Panc1 (cell line): ENCODE measurements around the gene SLC25A29. TPM values are rescaled to one million over a fixed set of nuclear protein-coding genes. Genes with fewer than 3 reads are reported as not detected.

ENCODE experiments used
- ATAC-seq: fragments of 200-7000 bp; cut with Tn5 transposase; 2 replicates; pipeline ENCODE4 v1.9.1; 2020; ENCODE audit warnings: mild to moderate bottlenecking, moderate library complexity
- BruUV-seq: library from RNA; stranded (reverse); fragments of 400-500 nt; replicated peaks from 2 replicates; lab custom pipeline; 2021; lab: Mats Ljungman, UMichigan
- CTCF ChIA-PET: fragments of 300-600 bp; sonication (Branson Sonifier 250); formaldehyde crosslinking; loops from one replicate; lab custom pipeline; 2022; ENCODE audit warnings: antibody characterized with exemption; lab: Charles Lee
- POLR2A ChIA-PET: fragments of 300-600 bp; sonication (Branson Sonifier 250); formaldehyde crosslinking; loops from one replicate; lab custom pipeline; 2022; ENCODE audit warnings: antibody characterized with exemption; lab: Charles Lee
- DNase-seq: peaks from one replicate; pipeline ENCODE4 v3.0.0-alpha.2; 2010; ENCODE audit warnings: low read depth, low spot score
- H3K27ac ChIP-seq: 2 replicates; pipeline ENCODE4 v1.5.1; 2011; ENCODE audit warnings: mild to moderate bottlenecking, low read length, inconsistent platforms
- H3K27me3 ChIP-seq: fragments of 200-500 bp; sonication (Bioruptor generic); 2 replicates; pipeline ENCODE4 v1.6.0; 2014; ENCODE audit warnings: low read length, inconsistent platforms; ENCODE audit not compliant: control insufficient read depth, insufficient read depth
- H3K36me3 ChIP-seq: fragments of 200-500 bp; sonication (Bioruptor generic); 2 replicates; pipeline ENCODE4 v1.5.1; 2014; ENCODE audit warnings: inconsistent platforms, mild to moderate bottlenecking, low read length, moderate library complexity; ENCODE audit not compliant: control insufficient read depth, insufficient read depth
- H3K4me1 ChIP-seq: 2 replicates; pipeline ENCODE4 v1.5.1; 2011; ENCODE audit warnings: inconsistent platforms, mild to moderate bottlenecking, low read length, moderate library complexity; ENCODE audit not compliant: control insufficient read depth, insufficient read depth
- H3K4me3 ChIP-seq, 2 experiments: 2 replicates each; pipeline ENCODE4 v1.5.1; 2011 to 2012; ENCODE audit warnings: low read depth in 2 of 2, low read length in 2 of 2, mild to moderate bottlenecking in 2 of 2, inconsistent platforms in 1 of 2, moderate library complexity in 1 of 2
- H3K9me3 ChIP-seq: fragments of 200-500 bp; sonication (Bioruptor generic); 2 replicates; pipeline ENCODE4 v1.5.1; 2014; ENCODE audit warnings: low read depth, mild to moderate bottlenecking, inconsistent platforms, low read length, moderate library complexity; ENCODE audit not compliant: control insufficient read depth, insufficient read depth
- CTCF ChIP-seq: fragments of 450-650 bp; IDR thresholded peaks from 2 replicates; pipeline ENCODE4 v1.5.1; 2017; ENCODE audit warnings: mild to moderate bottlenecking
- POLR2AphosphoS5 ChIP-seq: IDR thresholded peaks from 2 replicates; pipeline ENCODE4 v1.6.1; 2012; ENCODE audit warnings: mild to moderate bottlenecking, low read depth, low read length, moderate library complexity
- SIN3A ChIP-seq: IDR thresholded peaks from 2 replicates; pipeline ENCODE4 v1.6.1; 2012; ENCODE audit warnings: low read depth, mild to moderate bottlenecking, low read length, moderate library complexity, borderline replicate concordance; ENCODE audit not compliant: insufficient read depth
- TCF7L2 ChIP-seq: IDR thresholded peaks from 2 replicates; pipeline ENCODE4 v1.6.1; 2011; ENCODE audit warnings: mild to moderate bottlenecking, low read depth, low read length, inconsistent platforms
- in situ Hi-C: cut with HindIII; loops from 2 replicates; pipeline ENCODE4 v1.10.0; 2016; ENCODE audit warnings: low sequenced_read_pairs, low pct_unique_long_range_greater_than_20kb
- intact Hi-C: fragments of 100-400 bp; cut with micrococcal nuclease; formaldehyde crosslinking; loops from one replicate; pipeline ENCODE4 v1.10.0; 2022; ENCODE audit not compliant: unreplicated experiment
- total RNA-seq: library from RNA; stranded (reverse); gene quantifications from one replicate; pipeline ENCODE4 v1.2.1, GENCODE V29; 2021; ENCODE audit not compliant: unreplicated experiment
- TF ChIP-seq, protein P1 (sequence below), 2 experiments: IDR thresholded peaks; 2 replicates each; pipeline ENCODE4 v1.6.1; 2011 to 2012; ENCODE audit warnings: low read depth in 2 of 2, control low read depth in 1 of 2, low read length in 1 of 2, mild to moderate bottlenecking in 1 of 2, moderate library complexity in 1 of 2; ENCODE audit not compliant: insufficient read depth in 1 of 2

The SLC25A29 gene
- total RNA-seq, 1 experiment from 2014 or later, result 33.6 TPM

GRCh38 chr14:100327128-100327527, 20.9 kb upstream of the SLC25A29 start:
- intact Hi-C loops (no loop called here), in situ Hi-C loops (no loop called here)
- Histone ChIP-seq H3K36me3 (no peaks in the 10 kb centered on the region), H3K27ac (no peak overlapping the region), H3K27me3 (no peaks in the 10 kb centered on the region), H3K4me3 (no peak overlapping the region), H3K4me1 (no peaks in the 10 kb centered on the region), H3K9me3 (no peaks in the 10 kb centered on the region)
- TF ChIP-seq CTCF (no peak), POLR2AphosphoS5 (no peak), TCF7L2 (no peak), SIN3A (no peak)
- TF ChIP-seq, protein P1, sequence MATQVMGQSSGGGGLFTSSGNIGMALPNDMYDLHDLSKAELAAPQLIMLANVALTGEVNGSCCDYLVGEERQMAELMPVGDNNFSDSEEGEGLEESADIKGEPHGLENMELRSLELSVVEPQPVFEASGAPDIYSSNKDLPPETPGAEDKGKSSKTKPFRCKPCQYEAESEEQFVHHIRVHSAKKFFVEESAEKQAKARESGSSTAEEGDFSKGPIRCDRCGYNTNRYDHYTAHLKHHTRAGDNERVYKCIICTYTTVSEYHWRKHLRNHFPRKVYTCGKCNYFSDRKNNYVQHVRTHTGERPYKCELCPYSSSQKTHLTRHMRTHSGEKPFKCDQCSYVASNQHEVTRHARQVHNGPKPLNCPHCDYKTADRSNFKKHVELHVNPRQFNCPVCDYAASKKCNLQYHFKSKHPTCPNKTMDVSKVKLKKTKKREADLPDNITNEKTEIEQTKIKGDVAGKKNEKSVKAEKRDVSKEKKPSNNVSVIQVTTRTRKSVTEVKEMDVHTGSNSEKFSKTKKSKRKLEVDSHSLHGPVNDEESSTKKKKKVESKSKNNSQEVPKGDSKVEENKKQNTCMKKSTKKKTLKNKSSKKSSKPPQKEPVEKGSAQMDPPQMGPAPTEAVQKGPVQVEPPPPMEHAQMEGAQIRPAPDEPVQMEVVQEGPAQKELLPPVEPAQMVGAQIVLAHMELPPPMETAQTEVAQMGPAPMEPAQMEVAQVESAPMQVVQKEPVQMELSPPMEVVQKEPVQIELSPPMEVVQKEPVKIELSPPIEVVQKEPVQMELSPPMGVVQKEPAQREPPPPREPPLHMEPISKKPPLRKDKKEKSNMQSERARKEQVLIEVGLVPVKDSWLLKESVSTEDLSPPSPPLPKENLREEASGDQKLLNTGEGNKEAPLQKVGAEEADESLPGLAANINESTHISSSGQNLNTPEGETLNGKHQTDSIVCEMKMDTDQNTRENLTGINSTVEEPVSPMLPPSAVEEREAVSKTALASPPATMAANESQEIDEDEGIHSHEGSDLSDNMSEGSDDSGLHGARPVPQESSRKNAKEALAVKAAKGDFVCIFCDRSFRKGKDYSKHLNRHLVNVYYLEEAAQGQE (IDR thresholded peaks at IDR 0.05; ENCODE audit: insufficient read depth in 1 of 2, low read depth in 2 of 2, low read length in 1 of 2), result no peak
- no peak for DNase-seq
- ATAC-seq, result no peak
- BruUV-seq, result no TSS peak
- ChIA-PET CTCF (no interaction called here), POLR2A (no interaction called here)

GRCh38 chr14:100325958-100326357, 19.7 kb upstream of the SLC25A29 start:
- BruUV-seq, result no TSS peak
- in situ Hi-C loops, result no loop called here
- ATAC-seq, result no peak
- H3K4me3 ChIP-seq, result no peak overlapping the region
- CTCF ChIA-PET, result no interaction called here
- H3K9me3 ChIP-seq, result no peaks in the 10 kb centered on the region
- no peak overlapping the region for H3K27ac ChIP-seq
- H3K4me1 ChIP-seq, result no peaks in the 10 kb centered on the region
- DNase-seq, result no peak
- no peaks in the 10 kb centered on the region for H3K27me3 ChIP-seq
- POLR2A ChIA-PET, result no interaction called here
- intact Hi-C loops, result no loop called here
- H3K36me3 ChIP-seq, result no peaks in the 10 kb centered on the region
- TF ChIP-seq TCF7L2 (no peak), SIN3A (no peak), CTCF (no peak), POLR2AphosphoS5 (no peak)
- TF ChIP-seq, protein P1 (IDR thresholded peaks at IDR 0.05; ENCODE audit: insufficient read depth in 1 of 2, low read depth in 2 of 2, low read length in 1 of 2), result no peak
